Measurements from ENCODE around the gene NRM. TPM values are rescaled to one million over a fixed set of nuclear protein-coding genes. Genes with fewer than 3 reads are reported as not detected.
A peak's percentile ranks its signal among the peaks of the same experiment; 100 is the strongest.
"Not testable (repeated sequence)": the region's sequence is repeated elsewhere in the genome, so short reads cannot be mapped to it uniquely, and the experiment has no call there.

The NRM gene
- total RNA-seq, 2 donors from 2014 or later = 2.6 to 5.2 TPM

- Histone ChIP-seq H3K4me1 (peaks cover 43% of the 10 kb centered on the region), H3K27me3 (no peaks in the 10 kb centered on the region), H3K36me3 (replicated peaks in 1 of 2; ENCODE audit: insufficient read depth in 1 of 2, low read depth in 2 of 2) (no peaks in the 10 kb centered on the region), H3K9me3 (no peaks in the 10 kb centered on the region), H3K27ac (peak overlapping the region in 3 of 4 donors; percentile 7 to 51 (median 27)), H3K4me3 (no peak overlapping the region)
- 7 to 14% methylated on average over 24 to 29 of the region's 31 CpGs for WGBS, 2 donors
- DNase-seq (peak; percentile 84 to 88 (median 88)), ATAC-seq (peak; percentile 88)
- intact Hi-C loops (cut with DNase I) = no loop called here
- TF ChIP-seq, protein P1, sequence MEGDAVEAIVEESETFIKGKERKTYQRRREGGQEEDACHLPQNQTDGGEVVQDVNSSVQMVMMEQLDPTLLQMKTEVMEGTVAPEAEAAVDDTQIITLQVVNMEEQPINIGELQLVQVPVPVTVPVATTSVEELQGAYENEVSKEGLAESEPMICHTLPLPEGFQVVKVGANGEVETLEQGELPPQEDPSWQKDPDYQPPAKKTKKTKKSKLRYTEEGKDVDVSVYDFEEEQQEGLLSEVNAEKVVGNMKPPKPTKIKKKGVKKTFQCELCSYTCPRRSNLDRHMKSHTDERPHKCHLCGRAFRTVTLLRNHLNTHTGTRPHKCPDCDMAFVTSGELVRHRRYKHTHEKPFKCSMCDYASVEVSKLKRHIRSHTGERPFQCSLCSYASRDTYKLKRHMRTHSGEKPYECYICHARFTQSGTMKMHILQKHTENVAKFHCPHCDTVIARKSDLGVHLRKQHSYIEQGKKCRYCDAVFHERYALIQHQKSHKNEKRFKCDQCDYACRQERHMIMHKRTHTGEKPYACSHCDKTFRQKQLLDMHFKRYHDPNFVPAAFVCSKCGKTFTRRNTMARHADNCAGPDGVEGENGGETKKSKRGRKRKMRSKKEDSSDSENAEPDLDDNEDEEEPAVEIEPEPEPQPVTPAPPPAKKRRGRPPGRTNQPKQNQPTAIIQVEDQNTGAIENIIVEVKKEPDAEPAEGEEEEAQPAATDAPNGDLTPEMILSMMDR (IDR thresholded peaks at IDR 0.05) = peak; percentile 92 to 97 (median 95)
- no peak for TF ChIP-seq POLR2A (IDR thresholded peaks at IDR 0.05)
Observed at GRCh38 chr6:30678964-30679726, 11.6 kb downstream of the NRM start.

DNA sequence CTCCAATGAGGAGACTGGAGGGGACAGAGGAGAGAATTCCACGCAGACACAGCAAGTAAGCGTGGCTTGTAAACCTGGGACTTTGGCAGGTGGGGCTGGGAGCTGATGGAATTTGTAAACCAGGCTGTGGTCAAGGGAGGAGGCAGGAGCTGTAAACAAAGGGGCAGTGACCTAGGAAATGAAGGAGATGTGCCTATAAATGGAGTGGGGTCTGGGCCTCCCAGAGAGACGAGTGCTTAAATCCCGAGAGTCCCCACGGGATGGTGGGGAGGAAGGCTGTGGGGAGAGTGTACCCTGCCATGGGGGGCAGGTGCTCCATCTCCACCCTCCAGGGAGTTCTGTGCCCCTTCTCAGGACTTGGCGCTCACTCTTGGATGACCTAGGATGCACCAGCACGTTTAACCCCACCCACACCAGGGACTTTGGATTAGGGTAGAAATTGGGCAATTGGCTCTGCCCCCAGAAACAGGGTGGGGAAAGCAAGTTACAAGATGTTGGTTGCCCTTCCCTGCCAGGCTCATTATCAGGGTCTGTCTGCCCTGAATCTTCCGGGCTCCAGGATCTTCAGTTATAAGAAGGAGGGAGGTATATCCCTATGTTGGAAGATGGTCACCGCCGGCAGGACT lies 14.0 kb downstream of the NRM start:
- no peak for DNase-seq

GRCh38 chr6:30672445-30673253 lies 18.1 kb downstream of the NRM start, which contains the start of gene DHX16:
DHX16 (minus strand) TSS chr6:30673006; CDS start chr6:30672841, 165 bp downstream.
- DNase-seq (peak; percentile 96 to 98 (median 96)), ATAC-seq (peak; percentile 95)
- Histone ChIP-seq H3K27ac (peak within 1 kb of the TSS; percentile 52 to 85 (median 66)), H3K36me3 (replicated peaks in 1 of 2; ENCODE audit: insufficient read depth in 1 of 2, low read depth in 2 of 2) (peaks cover 0 to 9% of the 10 kb centered on the region in 2 donors), H3K4me3 (peak within 1 kb of the TSS; percentile 71 to 100), H3K4me1 (peaks cover 16% of the 10 kb centered on the region), H3K27me3 (no peaks in the 10 kb centered on the region), H3K9me3 (no peaks in the 10 kb centered on the region)
- WGBS, 2 donors = 0 to 1% methylated on average over 24 to 57 of the region's 57 CpGs
- TF ChIP-seq, protein P1 (IDR thresholded peaks at IDR 0.05) = peak; percentile 80 to 97 (median 95)
- peak in 2 of 3 donors; percentile 55 to 69 for TF ChIP-seq POLR2A (IDR thresholded peaks at IDR 0.05)
- intact Hi-C loops (cut with DNase I) = no loop called here

More for the DNA sequence above, 14.0 kb downstream of the NRM start:
- Histone ChIP-seq H3K27ac (no peak overlapping the region), H3K4me1 (peaks cover 34% of the 10 kb centered on the region), H3K4me3 (no peak overlapping the region), H3K9me3 (no peaks in the 10 kb centered on the region), H3K36me3 (replicated peaks in 1 of 2; ENCODE audit: insufficient read depth in 1 of 2, low read depth in 2 of 2) (no peaks in the 10 kb centered on the region), H3K27me3 (no peaks in the 10 kb centered on the region)
- TF ChIP-seq, protein P1 (IDR thresholded peaks at IDR 0.05) = no peak
- TF ChIP-seq POLR2A (IDR thresholded peaks at IDR 0.05) = no peak
- WGBS, 2 donors = 84% methylated on average over 9 to 10 of the region's 10 CpGs
- ATAC-seq = no peak
- intact Hi-C loops (cut with DNase I) = no loop called here

- TF ChIP-seq POLR2A (IDR thresholded peaks at IDR 0.05) = no peak
- TF ChIP-seq, protein P1 (IDR thresholded peaks at IDR 0.05) = no peak
- Histone ChIP-seq H3K4me1 (peaks cover 16% of the 10 kb centered on the region), H3K4me3 (no peak overlapping the region), H3K9me3 (no peaks in the 10 kb centered on the region), H3K36me3 (replicated peaks in 1 of 2; ENCODE audit: insufficient read depth in 1 of 2, low read depth in 2 of 2) (peaks cover 0 to 10% of the 10 kb centered on the region in 2 donors), H3K27ac (no peak overlapping the region), H3K27me3 (no peaks in the 10 kb centered on the region)
- intact Hi-C loops (cut with DNase I) = no loop called here
- 83 to 86% methylated on average over 27 of the region's 27 CpGs for WGBS, 2 donors
- DNase-seq (no peak), ATAC-seq (no peak)
Observed at GRCh38 chr6:30670760-30671527, 19.8 kb downstream of the NRM start.

DNA sequence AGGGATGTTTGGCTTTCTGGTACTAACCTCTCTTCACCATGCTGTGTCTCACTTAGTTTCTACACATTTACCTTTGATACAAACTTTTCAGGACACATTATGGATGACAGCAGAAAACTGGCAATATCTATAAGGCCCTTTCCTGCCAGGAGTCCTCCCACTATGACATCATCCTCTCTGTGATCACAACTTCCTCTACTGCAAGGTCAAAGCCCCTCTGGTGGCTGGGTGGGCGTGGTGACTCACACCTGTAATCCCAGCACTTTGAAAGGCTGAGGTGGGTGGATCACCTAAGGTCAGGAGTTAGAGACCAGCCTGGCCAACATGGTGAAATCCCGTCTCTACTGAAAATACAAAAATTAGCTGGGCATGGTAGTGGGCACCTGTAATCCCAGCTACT lies 24.5 kb downstream of the NRM start:
- H3K4me1 ChIP-seq; ATAC-seq; intact Hi-C loops (cut with DNase I); H3K4me3 ChIP-seq; H3K9me3 ChIP-seq; H3K27me3 ChIP-seq; H3K27ac ChIP-seq: not testable (repeated sequence)
- H3K36me3 ChIP-seq (replicated peaks in 1 of 2; ENCODE audit: insufficient read depth in 1 of 2, low read depth in 2 of 2) = peaks cover 17 to 46% of the 10 kb centered on the region in 2 donors
- 63 to 66% methylated on average over 2 of the region's 2 CpGs for WGBS, 2 donors
- DNase-seq = peak in 1 of 4 donors; percentile 27

All from body of pancreas (tissue), 4 donors.